SK-N-MC (cell line): Measurements from ENCODE around the gene ARAP3.

Experiments
- DNase-seq: peaks from one replicate; pipeline ENCODE4 v3.0.0-alpha.2; 2011; ENCODE audit warnings: low read depth, low spot score
- H3K27ac ChIP-seq: fragments of 200-600 bp; sonication (generic); 2 replicates; pipeline ENCODE4 v1.5.1; 2016; ENCODE audit warnings: mixed run types
- H3K36me3 ChIP-seq: fragments of 200-600 bp; sonication (generic); 2 replicates; pipeline ENCODE4 v1.6.1; 2017; ENCODE audit warnings: antibody characterized with exemption, low read length, mixed read lengths; ENCODE audit not compliant: insufficient read depth
- H3K4me3 ChIP-seq: fragments of 200-600 bp; sonication (generic); 2 replicates; pipeline ENCODE4 v1.5.1; 2016
- H3K9ac ChIP-seq: fragments of 200-600 bp; sonication (generic); 2 replicates; pipeline ENCODE4 v1.8.0; 2017; ENCODE audit warnings: mixed run types, mixed read lengths; ENCODE audit not compliant: insufficient read length
- H3K9me3 ChIP-seq: fragments of 200-600 bp; sonication (generic); 2 replicates; pipeline ENCODE4 v1.6.1; 2017; ENCODE audit warnings: low read depth, mild to moderate bottlenecking, antibody characterized with exemption, low read length, moderate library complexity, mixed read lengths
- EZH2 ChIP-seq: fragments of 200-600 bp; sonication (generic); IDR thresholded peaks from one replicate; pipeline ENCODE4 v1.6.1; 2017; ENCODE audit warnings: antibody characterized with exemption
- FOXP2 ChIP-seq: optimal IDR thresholded peaks from 2 replicates; pipeline ENCODE3; 2011; ENCODE audit warnings: mild to moderate bottlenecking, moderate library complexity; ENCODE audit not compliant: insufficient read depth; ENCODE audit errors: extremely low read length, control extremely low read depth
- POLR2AphosphoS5 ChIP-seq: IDR thresholded peaks from 2 replicates; pipeline ENCODE4 v1.6.1; 2012; ENCODE audit warnings: mild to moderate bottlenecking, low read depth, low read length, borderline replicate concordance

ARAP3 gene

GRCh38 chr5:141680751-141681201 is 1.3 kb downstream of the ARAP3 start:
- DNase-seq, result no peak
- Histone ChIP-seq H3K4me3 (no peak overlapping the region), H3K27ac (no peak overlapping the region)

DNA sequence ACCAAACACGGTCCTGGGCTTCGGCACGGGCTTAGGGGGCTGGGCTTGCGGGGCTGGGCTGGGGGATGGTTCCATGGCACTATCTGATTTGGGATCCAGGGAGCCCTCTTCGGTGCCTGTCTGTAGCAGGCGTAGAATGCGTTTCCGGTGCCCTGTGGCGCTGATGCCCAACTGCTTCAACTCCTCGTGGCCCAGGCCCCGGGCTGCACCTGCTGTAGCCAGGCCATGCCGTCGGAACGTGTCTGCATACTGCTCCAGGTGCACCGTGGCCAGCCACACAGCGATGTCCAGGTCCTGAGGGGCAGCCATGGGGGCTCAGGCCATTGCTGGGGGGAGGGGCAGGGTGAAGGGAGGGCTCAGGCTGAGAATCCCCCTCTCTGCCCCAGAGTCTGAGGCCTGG is 1.9 kb downstream of the ARAP3 start:
- Histone ChIP-seq H3K27ac (no peak overlapping the region), H3K9me3 (no peaks in the 10 kb centered on the region), H3K36me3 (no peaks in the 10 kb centered on the region), H3K4me3 (no peak overlapping the region), H3K9ac (no peak overlapping the region)
- no peak for TF ChIP-seq POLR2AphosphoS5
- TF ChIP-seq FOXP2, result no peak
- no peak for TF ChIP-seq EZH2
- DNase-seq, result no peak

More at GRCh38 chr5:141680751-141681201, 1.3 kb downstream of the ARAP3 start:
- TF ChIP-seq POLR2AphosphoS5 (no peak), FOXP2 (no peak), EZH2 (no peak)
- Histone ChIP-seq H3K36me3 (no peaks in the 10 kb centered on the region), H3K9ac (no peak overlapping the region), H3K9me3 (no peaks in the 10 kb centered on the region)

DNA sequence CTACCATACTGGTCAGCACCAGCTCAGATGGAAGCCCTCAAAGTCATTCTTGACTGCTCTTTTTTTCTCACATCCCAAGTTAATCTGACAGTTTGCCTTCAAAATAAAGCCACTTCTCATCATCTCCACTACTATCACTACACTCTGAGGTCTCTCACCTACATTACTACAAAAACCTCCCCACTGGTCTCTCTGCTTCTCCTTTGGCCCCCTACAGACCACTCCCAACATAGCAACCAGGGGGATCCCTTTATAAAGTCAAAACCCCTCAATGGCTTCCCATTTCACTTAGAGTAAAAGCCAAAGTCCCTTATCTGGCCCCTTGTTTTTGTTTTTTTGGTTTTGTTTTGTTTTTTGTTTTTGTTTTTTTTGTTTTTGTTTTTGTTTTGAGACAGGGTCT is 4.6 kb downstream of the ARAP3 start:
- Histone ChIP-seq H3K4me3 (no peak overlapping the region), H3K36me3 (no peaks in the 10 kb centered on the region), H3K27ac (no peak overlapping the region), H3K9ac (no peak overlapping the region), H3K9me3 (no peaks in the 10 kb centered on the region)
- no peak for TF ChIP-seq EZH2
- no peak for DNase-seq

DNA sequence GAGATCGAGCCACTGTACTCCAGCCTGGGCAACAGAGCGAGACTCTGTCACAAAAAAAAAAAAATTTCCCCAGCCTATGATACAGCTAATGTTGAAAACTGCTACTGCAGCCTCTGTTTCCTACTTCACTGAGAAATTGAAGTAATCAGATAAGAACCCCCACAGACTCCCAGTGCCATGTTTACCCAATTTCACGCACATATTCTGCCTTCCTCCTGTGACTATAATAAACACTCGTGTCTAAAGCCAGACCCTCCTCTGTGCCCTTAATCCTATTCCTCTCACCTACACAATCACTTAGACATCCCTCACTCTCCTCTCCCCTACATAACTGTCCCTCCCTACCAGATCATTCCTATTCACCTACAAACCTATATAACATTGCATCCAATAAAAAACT is 6.4 kb downstream of the ARAP3 start:
- TF ChIP-seq EZH2 (no peak), FOXP2 (no peak), POLR2AphosphoS5 (no peak)
- DNase-seq, result no peak
- H3K36me3 ChIP-seq, result no peaks in the 10 kb centered on the region
- no peak overlapping the region for H3K27ac ChIP-seq
- H3K9ac ChIP-seq, result no peak overlapping the region
- H3K9me3 ChIP-seq, result no peaks in the 10 kb centered on the region
- H3K4me3 ChIP-seq, result no peak overlapping the region

DNA sequence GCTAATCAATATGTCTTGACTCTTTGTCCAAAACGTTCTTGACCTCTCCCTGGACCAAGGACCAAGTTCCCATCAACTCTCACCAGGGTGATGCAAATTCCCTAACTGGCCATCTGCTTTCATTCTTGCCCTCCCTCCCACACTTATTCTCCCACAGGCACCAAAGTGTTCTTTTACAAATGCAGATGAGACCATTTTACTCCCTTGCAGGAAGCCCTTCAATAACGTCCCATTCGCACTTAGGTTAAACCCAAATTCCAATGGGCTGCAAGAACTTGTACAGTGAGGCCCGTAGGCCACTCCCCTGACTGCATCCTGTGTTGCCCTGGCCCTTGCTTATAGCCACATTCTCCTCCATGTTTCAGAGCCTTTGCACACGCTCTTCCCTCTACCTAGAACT is 7.3 kb downstream of the ARAP3 start:
- Histone ChIP-seq H3K27ac (no peak overlapping the region), H3K36me3 (no peaks in the 10 kb centered on the region), H3K4me3 (no peak overlapping the region), H3K9ac (no peak overlapping the region), H3K9me3 (no peaks in the 10 kb centered on the region)
- no peak for TF ChIP-seq EZH2
- no peak for TF ChIP-seq POLR2AphosphoS5
- TF ChIP-seq FOXP2, result no peak
- no peak for DNase-seq

DNA sequence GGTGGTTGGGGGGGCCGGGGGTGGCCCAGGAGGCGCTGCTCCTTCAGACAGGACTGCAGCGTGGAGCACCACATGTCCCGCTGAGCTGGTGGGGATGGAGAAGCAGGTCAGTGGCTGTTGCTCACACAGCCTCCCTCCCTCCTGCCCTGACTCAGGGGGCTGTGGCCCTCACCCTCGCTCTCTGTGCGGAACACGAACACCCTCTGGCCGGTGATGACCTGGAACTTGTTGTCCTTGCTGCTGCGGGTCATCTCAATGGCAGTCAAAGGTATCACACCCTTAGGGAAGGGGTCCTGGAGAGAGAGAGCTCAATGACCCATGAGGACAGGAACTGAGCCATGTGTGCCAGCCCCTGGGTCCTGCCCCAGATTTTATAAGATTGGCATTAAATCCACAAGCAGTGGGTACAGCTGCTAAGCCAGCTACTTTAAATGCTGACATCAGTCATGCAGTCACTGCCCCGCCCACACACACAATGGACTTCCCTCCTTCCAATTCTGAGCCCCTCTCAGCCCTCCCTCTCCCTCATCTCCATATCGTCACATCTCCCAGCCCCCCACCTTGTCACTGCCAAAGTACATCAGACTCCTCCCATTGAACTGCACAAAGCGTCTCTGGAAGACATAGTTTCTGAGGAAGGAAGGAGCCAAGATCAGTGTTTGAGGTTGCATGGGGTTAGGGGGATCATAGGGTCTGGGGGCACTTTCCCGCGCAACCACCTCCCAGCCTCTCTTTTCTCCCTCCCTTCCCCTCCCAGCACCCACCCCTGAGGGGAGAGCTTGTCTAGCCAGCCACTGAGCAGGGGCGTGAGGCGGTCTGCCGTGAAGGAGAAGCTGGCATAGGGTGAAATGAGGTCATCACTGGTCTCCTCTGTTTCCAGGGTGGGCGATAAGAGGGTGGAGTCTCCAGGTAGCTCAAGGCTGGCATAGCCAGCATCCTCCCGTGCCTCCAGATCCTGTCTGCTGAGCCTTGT is 8.9 kb downstream of the ARAP3 start:
- Histone ChIP-seq H3K27ac (no peak overlapping the region), H3K9ac (no peak overlapping the region), H3K4me3 (no peak overlapping the region), H3K9me3 (no peaks in the 10 kb centered on the region), H3K36me3 (no peaks in the 10 kb centered on the region)
- DNase-seq, result no peak
- TF ChIP-seq POLR2AphosphoS5, result no peak
- no peak for TF ChIP-seq FOXP2
- TF ChIP-seq EZH2, result no peak

DNA sequence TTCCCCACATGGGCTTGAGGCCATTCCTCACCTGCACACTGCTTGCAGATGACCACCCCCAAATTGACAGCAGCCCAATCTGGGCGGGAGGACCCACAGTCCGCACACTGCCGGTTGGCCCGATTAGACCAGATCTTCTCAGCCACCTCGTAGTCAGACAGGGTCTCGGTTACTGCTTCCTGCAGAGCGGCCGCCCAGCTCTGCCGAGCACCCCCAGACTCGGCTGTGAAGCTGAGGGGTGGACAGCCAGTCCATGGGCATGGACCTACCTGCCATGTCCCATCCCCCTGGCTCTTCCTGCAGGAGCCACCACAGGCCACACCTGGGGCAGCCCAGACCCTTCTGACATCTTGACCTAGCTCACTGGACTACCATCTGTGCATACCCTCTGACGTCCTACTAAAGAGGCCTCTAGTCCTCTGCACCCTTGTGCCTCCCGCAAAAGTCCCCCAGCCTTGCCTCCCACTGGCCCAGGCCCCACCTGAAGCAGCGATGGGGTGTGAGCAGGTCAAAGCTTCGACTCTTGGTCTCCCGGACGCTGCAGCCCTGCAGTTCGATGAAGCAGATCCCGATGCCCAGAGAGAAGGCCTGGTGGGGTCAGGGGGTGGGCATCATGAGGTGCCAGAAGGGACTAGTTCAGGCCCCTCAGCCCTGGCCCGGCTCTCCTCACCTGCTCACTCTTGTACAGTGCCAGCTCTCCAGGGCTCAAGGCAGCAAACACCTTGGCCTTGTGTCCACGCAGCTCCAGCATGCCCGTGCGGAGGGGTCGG is 9.8 kb downstream of the ARAP3 start:
- no peak overlapping the region for H3K27ac ChIP-seq
- H3K36me3 ChIP-seq, result no peaks in the 10 kb centered on the region
- no peaks in the 10 kb centered on the region for H3K9me3 ChIP-seq
- no peak overlapping the region for H3K9ac ChIP-seq
- DNase-seq, result no peak
- H3K4me3 ChIP-seq, result no peak overlapping the region
- TF ChIP-seq POLR2AphosphoS5 (no peak), EZH2 (no peak), FOXP2 (no peak)

GRCh38 chr5:141669520-141669919 is 12.5 kb downstream of the ARAP3 start:
- Histone ChIP-seq H3K27ac (no peak overlapping the region), H3K9ac (no peak overlapping the region), H3K36me3 (no peaks in the 10 kb centered on the region), H3K4me3 (no peak overlapping the region), H3K9me3 (no peaks in the 10 kb centered on the region)
- DNase-seq, result no peak
- TF ChIP-seq EZH2 (no peak), POLR2AphosphoS5 (no peak), FOXP2 (no peak)
